Bronchial epithelial cell (primary cell): ENCODE results near the gene GRM1. TPM values are rescaled to one million over a fixed set of nuclear protein-coding genes. Genes with fewer than 3 reads are reported as not detected.

Experiments used
- DNase-seq: peaks from one replicate; pipeline ENCODE4 v3.0.0-alpha.2; 2010; ENCODE audit warnings: low read depth
- FAIRE-seq: peaks from 2 replicates; lab custom pipeline; 2011; peaks lifted over from hg19 to GRCh38; lab: Jason Lieb, UNC
- H3K27me3 ChIP-seq: 2 replicates; pipeline ENCODE4 v1.5.1; 2011; ENCODE audit warnings: low read length; ENCODE audit not compliant: control insufficient read depth, insufficient read depth
- H3K36me3 ChIP-seq: 2 replicates; pipeline ENCODE4 v1.5.1; 2011; ENCODE audit warnings: low read length; ENCODE audit not compliant: control insufficient read depth, insufficient read depth
- H3K4me3 ChIP-seq: 2 replicates; pipeline ENCODE4 v1.5.1; 2011; ENCODE audit warnings: mild to moderate bottlenecking, low read depth, low read length, control low read depth
- total RNA-seq: library from RNA; depleted of rRNA; stranded (reverse); fragments of >200 nt; gene quantifications from 2 replicates; pipeline ENCODE4 v1.2.1, GENCODE V29; 2014
- TF ChIP-seq, protein P1 (sequence below): IDR thresholded peaks from 2 replicates; pipeline ENCODE4 v1.5.1; 2011; ENCODE audit warnings: mild to moderate bottlenecking, moderate library complexity, low read length, control low read depth, inconsistent platforms; ENCODE audit not compliant: insufficient read depth, severe bottlenecking

GRM1 gene
- total RNA-seq, 1 donor from 2014 or later: not detected

DNA sequence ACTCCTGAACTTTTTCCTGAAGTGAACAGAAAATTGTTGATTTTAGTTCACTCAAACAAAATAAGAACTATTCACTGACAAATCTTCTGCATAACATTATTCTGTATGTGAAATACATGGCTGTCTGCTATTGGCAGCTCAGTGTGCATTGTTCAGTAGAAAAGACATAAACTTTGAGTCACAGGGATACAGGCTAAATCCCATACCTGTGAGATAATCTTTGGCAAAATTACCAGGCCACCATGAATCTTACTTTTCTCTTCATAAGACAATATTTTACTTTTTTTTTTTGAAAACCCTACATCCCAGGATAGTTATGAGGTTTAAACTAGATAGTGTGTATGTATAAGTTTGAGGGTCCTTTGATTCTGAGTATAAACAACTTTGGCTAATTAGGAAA lies 224.8 kb downstream of the GRM1 start:
- no peaks in the 10 kb centered on the region for H3K36me3 ChIP-seq

DNA sequence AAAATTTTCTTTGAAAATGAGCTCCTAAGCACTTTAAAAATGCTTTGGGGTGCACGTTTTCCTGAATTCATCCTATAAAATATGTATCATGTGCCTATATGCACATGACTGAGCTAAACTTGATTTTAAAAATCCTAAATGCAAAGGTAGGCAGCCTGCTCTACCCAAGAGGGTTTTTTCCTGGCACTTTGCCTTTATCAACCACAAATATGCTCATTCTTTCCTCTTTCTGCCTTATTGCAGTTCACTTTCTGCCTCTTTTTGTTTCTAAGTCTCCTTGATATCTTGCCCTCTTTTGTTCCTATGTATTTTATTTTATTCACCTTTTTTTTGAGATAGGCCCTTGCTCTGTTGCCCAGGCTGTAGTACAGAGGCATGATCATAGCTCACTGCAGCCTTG lies 229.3 kb downstream of the GRM1 start:
- H3K27me3 ChIP-seq: no peaks in the 10 kb centered on the region
- TF ChIP-seq, protein P1, sequence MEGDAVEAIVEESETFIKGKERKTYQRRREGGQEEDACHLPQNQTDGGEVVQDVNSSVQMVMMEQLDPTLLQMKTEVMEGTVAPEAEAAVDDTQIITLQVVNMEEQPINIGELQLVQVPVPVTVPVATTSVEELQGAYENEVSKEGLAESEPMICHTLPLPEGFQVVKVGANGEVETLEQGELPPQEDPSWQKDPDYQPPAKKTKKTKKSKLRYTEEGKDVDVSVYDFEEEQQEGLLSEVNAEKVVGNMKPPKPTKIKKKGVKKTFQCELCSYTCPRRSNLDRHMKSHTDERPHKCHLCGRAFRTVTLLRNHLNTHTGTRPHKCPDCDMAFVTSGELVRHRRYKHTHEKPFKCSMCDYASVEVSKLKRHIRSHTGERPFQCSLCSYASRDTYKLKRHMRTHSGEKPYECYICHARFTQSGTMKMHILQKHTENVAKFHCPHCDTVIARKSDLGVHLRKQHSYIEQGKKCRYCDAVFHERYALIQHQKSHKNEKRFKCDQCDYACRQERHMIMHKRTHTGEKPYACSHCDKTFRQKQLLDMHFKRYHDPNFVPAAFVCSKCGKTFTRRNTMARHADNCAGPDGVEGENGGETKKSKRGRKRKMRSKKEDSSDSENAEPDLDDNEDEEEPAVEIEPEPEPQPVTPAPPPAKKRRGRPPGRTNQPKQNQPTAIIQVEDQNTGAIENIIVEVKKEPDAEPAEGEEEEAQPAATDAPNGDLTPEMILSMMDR: no peak
- FAIRE-seq: no peak
- H3K4me3 ChIP-seq: no peak overlapping the region
- DNase-seq: no peak
- no peaks in the 10 kb centered on the region for H3K36me3 ChIP-seq

More for the DNA sequence above, 224.8 kb downstream of the GRM1 start:
- DNase-seq: no peak
- TF ChIP-seq, protein P1: no peak
- no peaks in the 10 kb centered on the region for H3K27me3 ChIP-seq
- FAIRE-seq: no peak
- H3K4me3 ChIP-seq: no peak overlapping the region

DNA sequence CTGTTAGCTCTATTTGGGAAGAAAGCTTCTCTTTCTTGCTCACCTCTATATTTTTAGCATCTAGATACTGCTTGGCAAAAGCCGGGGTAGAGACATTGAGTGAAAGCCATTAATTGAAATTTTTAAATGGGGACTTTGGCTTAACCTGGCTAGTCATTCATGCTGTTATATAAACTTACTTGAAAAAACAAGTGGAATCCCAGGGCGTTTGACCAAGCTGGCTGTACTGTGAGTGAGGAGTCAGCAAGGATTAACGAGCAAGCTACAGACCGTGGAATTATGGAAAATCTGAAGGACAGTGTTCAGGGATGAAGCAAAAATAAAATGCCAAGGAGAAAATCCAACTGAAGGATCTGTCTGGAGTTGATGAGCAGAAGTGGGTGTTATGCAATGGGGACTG lies 232.0 kb downstream of the GRM1 start:
- FAIRE-seq (no peak), DNase-seq (no peak)
- Histone ChIP-seq H3K4me3 (no peak overlapping the region), H3K36me3 (no peaks in the 10 kb centered on the region), H3K27me3 (no peaks in the 10 kb centered on the region)
- TF ChIP-seq, protein P1: no peak

DNA sequence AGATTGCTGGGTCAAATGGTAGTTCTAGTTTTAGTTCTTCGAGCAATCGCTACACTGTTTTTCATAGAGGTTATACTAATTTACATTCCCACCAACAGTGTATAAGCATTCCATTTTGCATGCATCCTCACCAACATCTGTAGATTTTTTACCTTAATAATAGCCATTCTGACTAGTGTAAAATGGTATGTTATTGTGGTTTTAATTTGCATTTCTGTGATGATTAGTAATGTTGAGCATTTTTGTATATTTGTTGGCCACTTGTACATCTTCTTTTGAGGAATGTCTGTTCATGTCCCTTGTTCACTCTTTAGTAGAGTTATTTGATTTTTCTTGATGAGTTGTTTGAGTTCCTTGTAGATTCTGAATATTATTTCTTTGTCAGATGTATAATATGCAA lies 236.2 kb downstream of the GRM1 start:
- DNase-seq: peak; percentile 4
- no peaks in the 10 kb centered on the region for H3K27me3 ChIP-seq
- no peak for FAIRE-seq
- TF ChIP-seq, protein P1: no peak
- H3K4me3 ChIP-seq: no peak overlapping the region
- no peaks in the 10 kb centered on the region for H3K36me3 ChIP-seq

DNA sequence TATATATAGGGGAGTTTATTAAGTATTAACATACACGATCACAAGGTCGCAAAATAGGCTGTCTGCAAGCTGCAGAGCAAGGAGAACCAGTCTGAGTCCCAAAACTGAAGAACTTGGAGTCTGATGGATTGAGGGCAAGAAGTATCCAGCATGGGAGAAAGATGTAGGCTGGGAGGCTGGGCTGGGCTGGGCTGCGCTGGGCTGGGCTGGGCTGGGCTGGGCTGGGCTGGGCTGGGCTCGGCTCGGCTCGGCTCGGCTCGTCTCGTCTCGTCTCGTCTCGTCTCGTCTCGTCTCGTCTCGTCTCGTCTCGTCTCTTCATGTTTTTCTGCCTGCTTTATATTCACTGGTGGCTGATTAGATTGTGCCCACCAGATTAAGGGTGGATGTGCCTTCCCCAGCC lies 238.6 kb downstream of the GRM1 start:
- Histone ChIP-seq H3K4me3 (no peak overlapping the region), H3K36me3 (no peaks in the 10 kb centered on the region), H3K27me3 (no peaks in the 10 kb centered on the region)
- DNase-seq (no peak), FAIRE-seq (no peak)
- TF ChIP-seq, protein P1: no peak

DNA sequence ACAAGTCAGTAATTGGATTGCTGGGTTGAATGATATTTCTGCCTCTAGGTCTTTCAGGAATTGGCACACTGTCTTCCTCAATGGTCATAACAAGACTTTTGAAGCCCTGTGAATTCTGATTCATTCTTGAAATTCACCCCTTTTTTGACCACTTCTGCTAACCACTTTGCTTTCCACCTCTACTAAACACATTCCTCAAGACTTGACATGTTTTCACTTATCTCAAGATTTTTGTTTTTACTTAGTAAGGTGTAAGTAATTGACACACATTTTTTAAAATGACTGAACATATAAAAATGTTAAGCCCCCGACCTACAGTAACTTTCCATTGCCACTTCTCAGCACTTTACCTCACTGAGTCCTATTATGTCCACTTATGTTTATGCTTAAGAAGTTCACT lies 239.1 kb downstream of the GRM1 start:
- Histone ChIP-seq H3K4me3 (no peak overlapping the region), H3K27me3 (no peaks in the 10 kb centered on the region), H3K36me3 (no peaks in the 10 kb centered on the region)
- no peak for FAIRE-seq
- TF ChIP-seq, protein P1: no peak
- no peak for DNase-seq
